ENCODE data around the gene NANP. TPM values are rescaled to one million over a fixed set of nuclear protein-coding genes. Genes with fewer than 3 reads are reported as not detected.
"Not testable (repeated sequence)": the region's sequence is repeated elsewhere in the genome, so short reads cannot be mapped to it uniquely, and the experiment has no call there.

The NANP gene
- total RNA-seq, 1 donor from 2014 or later, result 5.4 TPM

- ATAC-seq, result no peak
- no peak overlapping the region for H3K27ac ChIP-seq
- TF ChIP-seq CTCF (IDR thresholded peaks at IDR 0.05), result no peak
These were observed 30.7 kb upstream of the NANP start for GRCh38 chr20:25654487-25654886.

GRCh38 chr20:25652866-25653265 is 29.1 kb upstream of the NANP start:
- ATAC-seq; H3K4me1 ChIP-seq; H3K36me3 ChIP-seq; H3K4me3 ChIP-seq; H3K27ac ChIP-seq; H3K9me3 ChIP-seq; intact Hi-C loops (cut with DNase I); H3K27me3 ChIP-seq (ENCODE audit: low read depth); DNase-seq: not testable (repeated sequence)

More at GRCh38 chr20:25654487-25654886, 30.7 kb upstream of the NANP start:
- Histone ChIP-seq H3K4me1 (no peaks in the 10 kb centered on the region), H3K36me3 (no peaks in the 10 kb centered on the region), H3K27me3 (ENCODE audit: low read depth) (no peaks in the 10 kb centered on the region), H3K9me3 (no peaks in the 10 kb centered on the region), H3K4me3 (no peak overlapping the region)
- intact Hi-C loops (cut with DNase I), result no loop called here
- no peak for DNase-seq

- no peaks in the 10 kb centered on the region for H3K27me3 ChIP-seq (ENCODE audit: low read depth)
These were observed 21.0 kb upstream of the NANP start for GRCh38 chr20:25644814-25645213.

GRCh38 chr20:25643716-25644115 is 19.9 kb upstream of the NANP start:
- TF ChIP-seq CTCF (IDR thresholded peaks at IDR 0.05), result no peak
- intact Hi-C loops (cut with DNase I), result no loop called here
- DNase-seq, result no peak

More at GRCh38 chr20:25644814-25645213, 21.0 kb upstream of the NANP start:
- H3K4me3 ChIP-seq, result no peak overlapping the region
- TF ChIP-seq CTCF (IDR thresholded peaks at IDR 0.05), result no peak
- H3K9me3 ChIP-seq, result peaks cover 5% of the 10 kb centered on the region
- no peak overlapping the region for H3K27ac ChIP-seq
- no peaks in the 10 kb centered on the region for H3K4me1 ChIP-seq
- peaks cover 3% of the 10 kb centered on the region for H3K36me3 ChIP-seq
- intact Hi-C loops (cut with DNase I), result no loop called here
- no peak for DNase-seq
- no peak for ATAC-seq

GRCh38 chr20:25637247-25637646 is 13.4 kb upstream of the NANP start:
- Histone ChIP-seq H3K4me1 (no peaks in the 10 kb centered on the region), H3K4me3 (no peak overlapping the region), H3K36me3 (peaks cover 9% of the 10 kb centered on the region), H3K9me3 (peaks cover 6% of the 10 kb centered on the region), H3K27me3 (ENCODE audit: low read depth) (no peaks in the 10 kb centered on the region), H3K27ac (no peak overlapping the region)
- TF ChIP-seq CTCF (IDR thresholded peaks at IDR 0.05), result no peak
- ATAC-seq (no peak), DNase-seq (no peak)
- intact Hi-C loops (cut with DNase I), result no loop called here

More at GRCh38 chr20:25643716-25644115, 19.9 kb upstream of the NANP start:
- Histone ChIP-seq H3K4me1 (no peaks in the 10 kb centered on the region), H3K9me3 (peaks cover 5% of the 10 kb centered on the region), H3K36me3 (peaks cover 3% of the 10 kb centered on the region), H3K27ac (no peak overlapping the region), H3K27me3 (ENCODE audit: low read depth) (no peaks in the 10 kb centered on the region), H3K4me3 (no peak overlapping the region)
- no peak for ATAC-seq

GRCh38 chr20:25632940-25633790 is 9.4 kb upstream of the NANP start:
- Histone ChIP-seq H3K4me1 (no peaks in the 10 kb centered on the region), H3K27ac (no peak overlapping the region), H3K36me3 (peaks cover 9% of the 10 kb centered on the region), H3K27me3 (ENCODE audit: low read depth) (no peaks in the 10 kb centered on the region), H3K9me3 (peaks cover 6% of the 10 kb centered on the region), H3K4me3 (no peak overlapping the region)
- ATAC-seq (no peak), DNase-seq (no peak)
- intact Hi-C loops (cut with DNase I), result no loop called here
- TF ChIP-seq CTCF (IDR thresholded peaks at IDR 0.05), result no peak

- H3K27ac ChIP-seq; ATAC-seq; H3K36me3 ChIP-seq; H3K4me3 ChIP-seq; intact Hi-C loops (cut with DNase I); H3K27me3 ChIP-seq (ENCODE audit: low read depth); H3K4me1 ChIP-seq; DNase-seq; H3K9me3 ChIP-seq: not testable (repeated sequence)
These were observed 6.8 kb upstream of the NANP start for GRCh38 chr20:25630615-25631014.
